Lower leg skin (tissue), 3 donors: ENCODE results near the gene TRIM71.

Experiments
- POLR2A ChIP-seq, 2 donors: fragments of 450-650 bp; IDR thresholded peaks; one replicate each; pipeline ENCODE4 v1.6.1; 2016 to 2017; ENCODE audit warnings: antibody characterized with exemption in 2 of 2, mild to moderate bottlenecking in 1 of 2, moderate library complexity in 1 of 2
- TF ChIP-seq, protein P1 (sequence below), 3 donors: fragments of 450-650 bp; IDR thresholded peaks; one replicate each; pipeline ENCODE4 v1.5.1; 2016; ENCODE audit warnings: antibody characterized with exemption in 3 of 3, mild to moderate bottlenecking in 3 of 3, moderate library complexity in 2 of 3

- no peak for TF ChIP-seq POLR2A (IDR thresholded peaks at IDR 0.05)
- TF ChIP-seq, protein P1, sequence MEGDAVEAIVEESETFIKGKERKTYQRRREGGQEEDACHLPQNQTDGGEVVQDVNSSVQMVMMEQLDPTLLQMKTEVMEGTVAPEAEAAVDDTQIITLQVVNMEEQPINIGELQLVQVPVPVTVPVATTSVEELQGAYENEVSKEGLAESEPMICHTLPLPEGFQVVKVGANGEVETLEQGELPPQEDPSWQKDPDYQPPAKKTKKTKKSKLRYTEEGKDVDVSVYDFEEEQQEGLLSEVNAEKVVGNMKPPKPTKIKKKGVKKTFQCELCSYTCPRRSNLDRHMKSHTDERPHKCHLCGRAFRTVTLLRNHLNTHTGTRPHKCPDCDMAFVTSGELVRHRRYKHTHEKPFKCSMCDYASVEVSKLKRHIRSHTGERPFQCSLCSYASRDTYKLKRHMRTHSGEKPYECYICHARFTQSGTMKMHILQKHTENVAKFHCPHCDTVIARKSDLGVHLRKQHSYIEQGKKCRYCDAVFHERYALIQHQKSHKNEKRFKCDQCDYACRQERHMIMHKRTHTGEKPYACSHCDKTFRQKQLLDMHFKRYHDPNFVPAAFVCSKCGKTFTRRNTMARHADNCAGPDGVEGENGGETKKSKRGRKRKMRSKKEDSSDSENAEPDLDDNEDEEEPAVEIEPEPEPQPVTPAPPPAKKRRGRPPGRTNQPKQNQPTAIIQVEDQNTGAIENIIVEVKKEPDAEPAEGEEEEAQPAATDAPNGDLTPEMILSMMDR (IDR thresholded peaks at IDR 0.05) = no peak
Measured at GRCh38 chr3:32883817-32884216, 66.0 kb downstream of the TRIM71 start.
